Peyer's patch (tissue), 4 donors: ENCODE data around the gene ERVFRD-1.

Source experiments
- CTCF ChIP-seq, 6 experiments: fragments of 450-650 bp in 4 of 6; fragments of 200-600 bp in 2 of 6; sonication (generic) in 1 of 6; IDR thresholded peaks; one replicate each; pipeline ENCODE4 v1.5.1; 2017 to 2019; ENCODE audit warnings: antibody characterized with exemption in 6 of 6, mild to moderate bottlenecking in 3 of 6, moderate library complexity in 1 of 6
- POLR2A ChIP-seq, 2 donors: fragments of 450-650 bp; IDR thresholded peaks; one replicate each; pipeline ENCODE4 v1.5.1; 2017; ENCODE audit warnings: antibody characterized with exemption in 2 of 2, mild to moderate bottlenecking in 2 of 2, moderate library complexity in 2 of 2

GRCh38 chr6:11094411-11094851 lies 17.1 kb downstream of the ERVFRD-1 start:
- TF ChIP-seq CTCF (IDR thresholded peaks at IDR 0.05) (no peak), POLR2A (IDR thresholded peaks at IDR 0.05) (peak in 1 of 2 donors; percentile 16)
